ENCODE results near the gene PCNX2. TPM values are rescaled to one million over a fixed set of nuclear protein-coding genes. Genes with fewer than 3 reads are reported as not detected.

Gene PCNX2
- total RNA-seq, 1 experiment from 2014 or later = 50.8 TPM

DNA sequence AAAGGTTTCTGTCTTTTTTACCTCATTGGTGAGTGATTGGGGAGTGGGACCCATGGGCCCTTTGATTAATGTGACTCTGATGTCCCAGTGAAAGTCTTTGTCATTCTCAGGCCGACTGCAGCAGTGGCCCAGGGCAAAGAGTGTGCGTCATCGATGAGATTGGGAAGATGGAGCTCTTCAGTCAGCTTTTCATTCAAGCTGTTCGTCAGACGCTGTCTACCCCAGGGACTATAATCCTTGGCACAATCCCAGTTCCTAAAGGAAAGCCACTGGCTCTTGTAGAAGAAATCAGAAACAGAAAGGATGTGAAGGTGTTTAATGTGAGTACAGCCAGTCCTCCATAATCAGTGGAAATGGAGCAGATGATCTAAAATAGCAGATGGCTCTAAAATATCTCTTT lies 325.7 kb downstream of the PCNX2 start (continued):
- TF ChIP-seq, protein P1, sequence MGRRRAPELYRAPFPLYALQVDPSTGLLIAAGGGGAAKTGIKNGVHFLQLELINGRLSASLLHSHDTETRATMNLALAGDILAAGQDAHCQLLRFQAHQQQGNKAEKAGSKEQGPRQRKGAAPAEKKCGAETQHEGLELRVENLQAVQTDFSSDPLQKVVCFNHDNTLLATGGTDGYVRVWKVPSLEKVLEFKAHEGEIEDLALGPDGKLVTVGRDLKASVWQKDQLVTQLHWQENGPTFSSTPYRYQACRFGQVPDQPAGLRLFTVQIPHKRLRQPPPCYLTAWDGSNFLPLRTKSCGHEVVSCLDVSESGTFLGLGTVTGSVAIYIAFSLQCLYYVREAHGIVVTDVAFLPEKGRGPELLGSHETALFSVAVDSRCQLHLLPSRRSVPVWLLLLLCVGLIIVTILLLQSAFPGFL (CRISPR knock-in tag; IDR thresholded peaks at IDR 0.05; ENCODE audit: borderline replicate concordance) = no peak
- TF ChIP-seq JAZF1 (CRISPR knock-in tag; IDR thresholded peaks at IDR 0.05) = no peak

DNA sequence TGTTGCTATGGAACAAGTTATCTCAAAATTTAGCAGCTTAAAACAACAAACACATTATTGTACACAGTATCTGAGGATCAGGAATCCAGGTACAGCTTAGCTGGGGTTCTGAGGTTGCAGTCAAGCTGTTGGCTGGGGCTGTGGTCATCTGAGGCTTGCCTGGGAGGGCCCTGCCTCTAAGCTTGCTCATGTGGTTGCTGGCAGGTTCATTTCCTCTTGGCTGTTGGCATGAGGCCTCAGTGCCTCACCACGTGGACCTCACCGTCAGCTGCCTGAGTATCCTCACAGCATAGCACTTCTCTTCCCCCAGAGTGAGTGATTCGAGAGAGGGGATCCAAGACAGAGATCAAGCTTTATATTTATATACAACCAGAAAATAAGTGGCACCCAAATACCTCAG lies 326.6 kb downstream of the PCNX2 start:
- Mint-ChIP-seq H3K4me1 (no peaks in the 10 kb centered on the region), H3K27me3 (ENCODE audit: low read depth) (no peaks in the 10 kb centered on the region), H3K9me3 (peaks cover 17% of the 10 kb centered on the region), H3K4me3 (no peak overlapping the region), H3K36me3 (peaks cover 65% of the 10 kb centered on the region), H3K27ac (no peak overlapping the region)
- ChIA-PET CTCF (no interaction called here), POLR2A (no interaction called here)
- ATAC-seq (no peak), DNase-seq (ENCODE audit: low spot score) (no peak)
- TF ChIP-seq ZNF232 (CRISPR knock-in tag; IDR thresholded peaks at IDR 0.05) (no peak), OVOL2 (CRISPR knock-in tag; IDR thresholded peaks at IDR 0.05; ENCODE audit: borderline replicate concordance) (no peak), ATF1 (CRISPR knock-in tag; IDR thresholded peaks at IDR 0.05) (no peak), ZNF263 (CRISPR knock-in tag; IDR thresholded peaks at IDR 0.05; ENCODE audit: low read depth) (no peak), ZNF121 (CRISPR knock-in tag; IDR thresholded peaks at IDR 0.05) (no peak), EMX1 (CRISPR knock-in tag; IDR thresholded peaks at IDR 0.05) (no peak), ZNF671 (CRISPR knock-in tag; IDR thresholded peaks at IDR 0.05) (no peak), CREB1 (CRISPR knock-in tag; IDR thresholded peaks at IDR 0.05) (no peak), FOXJ3 (CRISPR knock-in tag; IDR thresholded peaks at IDR 0.05; ENCODE audit: borderline replicate concordance) (no peak), CBFB (CRISPR knock-in tag; IDR thresholded peaks at IDR 0.05; ENCODE audit: low read depth) (no peak)

DNA sequence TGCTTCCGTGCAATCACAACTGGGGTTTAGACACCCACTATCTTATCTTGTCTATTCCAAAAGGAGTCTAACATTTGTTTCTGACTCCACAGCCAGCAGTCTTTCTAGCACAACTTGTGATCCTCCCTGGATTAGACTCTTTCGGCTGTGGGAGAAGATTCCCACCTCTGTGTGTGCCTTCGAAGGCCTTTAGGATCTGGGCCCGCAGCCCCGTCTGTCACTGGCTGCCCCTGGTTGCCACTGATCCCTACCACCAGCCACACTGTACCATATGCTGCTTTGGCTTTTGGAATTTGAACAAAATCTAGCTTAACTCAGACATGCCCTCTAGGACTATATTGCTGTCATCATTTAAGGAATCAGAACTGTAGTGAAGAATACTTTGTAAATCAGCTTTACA lies 327.1 kb downstream of the PCNX2 start:
- POLR2A ChIA-PET = no interaction called here
- H3K27me3 Mint-ChIP-seq (ENCODE audit: low read depth) = no peaks in the 10 kb centered on the region

More for the DNA sequence above, 327.1 kb downstream of the PCNX2 start:
- Mint-ChIP-seq H3K4me1 (no peaks in the 10 kb centered on the region), H3K9me3 (peaks cover 11% of the 10 kb centered on the region), H3K36me3 (peaks cover 62% of the 10 kb centered on the region), H3K27ac (no peak overlapping the region), H3K4me3 (no peak overlapping the region)
- DNase-seq (ENCODE audit: low spot score) = no peak
- TF ChIP-seq, protein P2, sequence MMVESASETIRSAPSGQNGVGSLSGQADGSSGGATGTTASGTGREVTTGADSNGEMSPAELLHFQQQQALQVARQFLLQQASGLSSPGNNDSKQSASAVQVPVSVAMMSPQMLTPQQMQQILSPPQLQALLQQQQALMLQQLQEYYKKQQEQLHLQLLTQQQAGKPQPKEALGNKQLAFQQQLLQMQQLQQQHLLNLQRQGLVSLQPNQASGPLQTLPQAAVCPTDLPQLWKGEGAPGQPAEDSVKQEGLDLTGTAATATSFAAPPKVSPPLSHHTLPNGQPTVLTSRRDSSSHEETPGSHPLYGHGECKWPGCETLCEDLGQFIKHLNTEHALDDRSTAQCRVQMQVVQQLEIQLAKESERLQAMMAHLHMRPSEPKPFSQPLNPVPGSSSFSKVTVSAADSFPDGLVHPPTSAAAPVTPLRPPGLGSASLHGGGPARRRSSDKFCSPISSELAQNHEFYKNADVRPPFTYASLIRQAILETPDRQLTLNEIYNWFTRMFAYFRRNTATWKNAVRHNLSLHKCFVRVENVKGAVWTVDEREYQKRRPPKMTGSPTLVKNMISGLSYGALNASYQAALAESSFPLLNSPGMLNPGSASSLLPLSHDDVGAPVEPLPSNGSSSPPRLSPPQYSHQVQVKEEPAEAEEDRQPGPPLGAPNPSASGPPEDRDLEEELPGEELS (CRISPR knock-in tag; IDR thresholded peaks at IDR 0.05) = no peak
- TF ChIP-seq, protein P3, sequence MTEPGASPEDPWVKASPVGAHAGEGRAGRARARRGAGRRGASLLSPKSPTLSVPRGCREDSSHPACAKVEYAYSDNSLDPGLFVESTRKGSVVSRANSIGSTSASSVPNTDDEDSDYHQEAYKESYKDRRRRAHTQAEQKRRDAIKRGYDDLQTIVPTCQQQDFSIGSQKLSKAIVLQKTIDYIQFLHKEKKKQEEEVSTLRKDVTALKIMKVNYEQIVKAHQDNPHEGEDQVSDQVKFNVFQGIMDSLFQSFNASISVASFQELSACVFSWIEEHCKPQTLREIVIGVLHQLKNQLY (CRISPR knock-in tag; IDR thresholded peaks at IDR 0.05) = no peak
- TF ChIP-seq ZNF671 (CRISPR knock-in tag; IDR thresholded peaks at IDR 0.05) (no peak), IRF2 (CRISPR knock-in tag; IDR thresholded peaks at IDR 0.05; ENCODE audit: borderline replicate concordance, low read depth) (no peak), FOXJ3 (CRISPR knock-in tag; IDR thresholded peaks at IDR 0.05; ENCODE audit: borderline replicate concordance) (no peak), MYBL2 (CRISPR knock-in tag; IDR thresholded peaks at IDR 0.05) (no peak), ETV6 (CRISPR knock-in tag; IDR thresholded peaks at IDR 0.05) (no peak), PRRX2 (CRISPR knock-in tag; IDR thresholded peaks at IDR 0.05) (no peak), ZNF219 (CRISPR knock-in tag; IDR thresholded peaks at IDR 0.05; ENCODE audit: borderline replicate concordance) (no peak), FOXK1 (CRISPR knock-in tag; IDR thresholded peaks at IDR 0.05) (no peak), NFYB (CRISPR knock-in tag; conservative IDR thresholded peaks at IDR 0.05; ENCODE audit: low read depth) (no peak), ZNF263 (CRISPR knock-in tag; IDR thresholded peaks at IDR 0.05; ENCODE audit: low read depth) (no peak), NR2C2 (CRISPR knock-in tag; IDR thresholded peaks at IDR 0.05) (no peak)
- TF ChIP-seq, protein P4, sequence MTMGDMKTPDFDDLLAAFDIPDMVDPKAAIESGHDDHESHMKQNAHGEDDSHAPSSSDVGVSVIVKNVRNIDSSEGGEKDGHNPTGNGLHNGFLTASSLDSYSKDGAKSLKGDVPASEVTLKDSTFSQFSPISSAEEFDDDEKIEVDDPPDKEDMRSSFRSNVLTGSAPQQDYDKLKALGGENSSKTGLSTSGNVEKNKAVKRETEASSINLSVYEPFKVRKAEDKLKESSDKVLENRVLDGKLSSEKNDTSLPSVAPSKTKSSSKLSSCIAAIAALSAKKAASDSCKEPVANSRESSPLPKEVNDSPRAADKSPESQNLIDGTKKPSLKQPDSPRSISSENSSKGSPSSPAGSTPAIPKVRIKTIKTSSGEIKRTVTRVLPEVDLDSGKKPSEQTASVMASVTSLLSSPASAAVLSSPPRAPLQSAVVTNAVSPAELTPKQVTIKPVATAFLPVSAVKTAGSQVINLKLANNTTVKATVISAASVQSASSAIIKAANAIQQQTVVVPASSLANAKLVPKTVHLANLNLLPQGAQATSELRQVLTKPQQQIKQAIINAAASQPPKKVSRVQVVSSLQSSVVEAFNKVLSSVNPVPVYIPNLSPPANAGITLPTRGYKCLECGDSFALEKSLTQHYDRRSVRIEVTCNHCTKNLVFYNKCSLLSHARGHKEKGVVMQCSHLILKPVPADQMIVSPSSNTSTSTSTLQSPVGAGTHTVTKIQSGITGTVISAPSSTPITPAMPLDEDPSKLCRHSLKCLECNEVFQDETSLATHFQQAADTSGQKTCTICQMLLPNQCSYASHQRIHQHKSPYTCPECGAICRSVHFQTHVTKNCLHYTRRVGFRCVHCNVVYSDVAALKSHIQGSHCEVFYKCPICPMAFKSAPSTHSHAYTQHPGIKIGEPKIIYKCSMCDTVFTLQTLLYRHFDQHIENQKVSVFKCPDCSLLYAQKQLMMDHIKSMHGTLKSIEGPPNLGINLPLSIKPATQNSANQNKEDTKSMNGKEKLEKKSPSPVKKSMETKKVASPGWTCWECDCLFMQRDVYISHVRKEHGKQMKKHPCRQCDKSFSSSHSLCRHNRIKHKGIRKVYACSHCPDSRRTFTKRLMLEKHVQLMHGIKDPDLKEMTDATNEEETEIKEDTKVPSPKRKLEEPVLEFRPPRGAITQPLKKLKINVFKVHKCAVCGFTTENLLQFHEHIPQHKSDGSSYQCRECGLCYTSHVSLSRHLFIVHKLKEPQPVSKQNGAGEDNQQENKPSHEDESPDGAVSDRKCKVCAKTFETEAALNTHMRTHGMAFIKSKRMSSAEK (CRISPR knock-in tag; IDR thresholded peaks at IDR 0.05; ENCODE audit: borderline replicate concordance) = no peak
- TF ChIP-seq, protein P1 (CRISPR knock-in tag; IDR thresholded peaks at IDR 0.05; ENCODE audit: borderline replicate concordance) = no peak
- TF ChIP-seq, protein P5, sequence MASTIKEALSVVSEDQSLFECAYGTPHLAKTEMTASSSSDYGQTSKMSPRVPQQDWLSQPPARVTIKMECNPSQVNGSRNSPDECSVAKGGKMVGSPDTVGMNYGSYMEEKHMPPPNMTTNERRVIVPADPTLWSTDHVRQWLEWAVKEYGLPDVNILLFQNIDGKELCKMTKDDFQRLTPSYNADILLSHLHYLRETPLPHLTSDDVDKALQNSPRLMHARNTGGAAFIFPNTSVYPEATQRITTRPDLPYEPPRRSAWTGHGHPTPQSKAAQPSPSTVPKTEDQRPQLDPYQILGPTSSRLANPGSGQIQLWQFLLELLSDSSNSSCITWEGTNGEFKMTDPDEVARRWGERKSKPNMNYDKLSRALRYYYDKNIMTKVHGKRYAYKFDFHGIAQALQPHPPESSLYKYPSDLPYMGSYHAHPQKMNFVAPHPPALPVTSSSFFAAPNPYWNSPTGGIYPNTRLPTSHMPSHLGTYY (CRISPR knock-in tag; IDR thresholded peaks at IDR 0.05) = no peak
- no peak for ATAC-seq
- CTCF ChIA-PET = no interaction called here

Data from WTC11 (cell line).